ENCODE results near the gene SIGLEC1. TPM values are rescaled to one million over a fixed set of nuclear protein-coding genes. Genes with fewer than 3 reads are reported as not detected.

Gene SIGLEC1
- total RNA-seq, 4 donors from 2014 or later, result 0.60 to 3.5 (median 1.1) TPM

DNA sequence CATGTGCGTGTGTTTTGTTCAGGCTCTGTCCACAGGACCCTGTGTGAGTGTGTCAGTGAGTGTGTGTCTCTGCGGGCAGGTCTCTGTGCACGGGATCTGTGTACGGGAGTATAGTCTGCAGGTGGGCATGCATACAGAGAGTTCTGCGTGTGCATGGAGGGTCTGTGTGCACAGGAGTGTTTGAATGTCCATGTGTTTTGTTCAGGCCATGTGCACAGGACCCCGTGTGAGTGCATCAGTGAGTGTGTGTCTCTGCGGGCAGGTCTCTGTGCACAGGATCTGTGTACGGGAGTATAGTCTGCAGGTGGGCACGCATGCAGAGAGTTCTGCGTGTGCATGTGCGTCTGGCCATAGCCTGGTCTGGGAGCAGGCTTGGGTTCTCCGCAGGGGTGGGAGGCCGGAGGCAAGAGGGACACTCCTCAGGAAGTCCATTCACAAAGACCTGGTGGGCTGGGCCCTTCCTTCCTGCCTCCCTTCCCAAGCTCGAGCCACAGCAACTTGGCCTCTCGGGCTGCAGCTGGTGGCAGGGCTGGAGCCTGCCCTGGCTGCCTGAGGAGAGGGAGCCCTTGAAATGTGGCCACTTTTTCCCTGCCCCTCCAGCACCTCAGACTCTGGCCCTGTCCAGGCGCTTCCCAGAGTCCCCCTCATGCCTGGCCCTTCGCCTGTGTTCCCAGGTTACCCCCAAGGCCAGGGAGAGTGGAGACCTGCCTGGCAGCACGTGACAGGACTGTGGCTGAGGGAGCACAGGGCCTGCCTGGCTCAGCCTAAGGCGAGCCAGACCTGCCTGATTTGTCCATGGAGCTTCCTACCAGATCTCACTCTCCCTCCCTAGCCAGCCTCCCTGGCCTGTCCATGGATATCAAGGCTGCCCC is 26.9 kb upstream of the SIGLEC1 start:
- no peaks in the 10 kb centered on the region for H3K9me3 ChIP-seq

DNA sequence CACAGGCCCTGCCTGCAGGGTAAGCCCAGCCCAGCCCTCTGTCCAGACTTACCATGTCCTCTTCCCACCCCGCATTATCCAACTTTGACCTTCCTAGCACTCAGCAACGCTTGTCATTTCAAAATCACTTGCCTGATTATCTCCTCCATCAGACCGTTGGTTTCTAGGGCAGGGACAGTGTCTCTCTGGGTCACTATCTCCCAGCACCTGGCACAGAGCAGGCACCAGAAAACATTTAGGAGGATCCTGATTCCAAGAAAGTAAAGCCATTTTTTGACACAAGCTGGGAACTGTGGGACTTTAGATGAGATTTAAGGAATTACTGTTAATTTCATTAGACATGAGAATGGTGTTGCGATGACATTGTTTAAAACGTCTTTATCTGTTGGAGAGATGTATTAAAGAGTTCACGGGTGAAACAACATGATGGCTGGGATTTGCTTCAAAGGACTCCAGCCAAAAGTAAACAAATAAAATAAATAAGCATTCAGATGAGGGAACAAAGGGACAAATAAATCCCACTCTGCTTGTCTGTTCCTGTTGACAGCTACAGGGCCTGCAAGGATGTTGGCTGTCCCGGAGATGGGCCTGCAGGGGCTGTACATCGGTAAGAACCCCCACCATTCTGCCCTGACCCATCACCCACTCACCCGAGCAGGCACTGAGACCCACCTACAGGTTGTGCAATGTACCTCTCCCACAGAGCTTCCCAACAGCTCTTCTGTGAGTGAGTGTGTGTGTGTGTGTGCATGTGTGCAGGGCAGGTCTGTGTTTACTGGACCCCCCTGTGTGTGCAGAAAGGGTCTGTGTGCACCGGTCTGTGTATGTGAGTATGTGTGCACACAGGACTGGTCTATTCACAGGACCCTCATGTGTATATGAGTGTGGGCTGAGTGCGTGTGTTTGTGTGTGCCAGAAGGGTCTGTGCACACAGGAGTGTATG is 26.0 kb upstream of the SIGLEC1 start:
- H3K27me3 ChIP-seq, result no peaks in the 10 kb centered on the region
- no peak overlapping the region for H3K4me3 ChIP-seq
- no peaks in the 10 kb centered on the region for H3K36me3 ChIP-seq
- no peaks in the 10 kb centered on the region for H3K9me3 ChIP-seq
- H3K27ac ChIP-seq, result no peak overlapping the region
- no peak for DNase-seq (ENCODE audit: low spot score in 2 of 2)
- 66% methylated on average over 9 of the region's 11 CpGs for WGBS
- H3K4me1 ChIP-seq, result peaks cover 8% of the 10 kb centered on the region
- no peak for TF ChIP-seq EP300 (IDR thresholded peaks at IDR 0.05)

More for the DNA sequence above, 26.9 kb upstream of the SIGLEC1 start:
- Histone ChIP-seq H3K4me3 (no peak overlapping the region), H3K36me3 (no peaks in the 10 kb centered on the region), H3K27ac (peak overlapping the region; percentile 28), H3K4me1 (peaks cover 1% of the 10 kb centered on the region), H3K27me3 (no peaks in the 10 kb centered on the region)
- WGBS, result 72% methylated on average over 15 of the region's 19 CpGs
- TF ChIP-seq POLR2AphosphoS5 (IDR thresholded peaks at IDR 0.05) (no peak), POLR2A (IDR thresholded peaks at IDR 0.05) (no peak), EP300 (IDR thresholded peaks at IDR 0.05) (no peak)
- TF ChIP-seq, protein P1, sequence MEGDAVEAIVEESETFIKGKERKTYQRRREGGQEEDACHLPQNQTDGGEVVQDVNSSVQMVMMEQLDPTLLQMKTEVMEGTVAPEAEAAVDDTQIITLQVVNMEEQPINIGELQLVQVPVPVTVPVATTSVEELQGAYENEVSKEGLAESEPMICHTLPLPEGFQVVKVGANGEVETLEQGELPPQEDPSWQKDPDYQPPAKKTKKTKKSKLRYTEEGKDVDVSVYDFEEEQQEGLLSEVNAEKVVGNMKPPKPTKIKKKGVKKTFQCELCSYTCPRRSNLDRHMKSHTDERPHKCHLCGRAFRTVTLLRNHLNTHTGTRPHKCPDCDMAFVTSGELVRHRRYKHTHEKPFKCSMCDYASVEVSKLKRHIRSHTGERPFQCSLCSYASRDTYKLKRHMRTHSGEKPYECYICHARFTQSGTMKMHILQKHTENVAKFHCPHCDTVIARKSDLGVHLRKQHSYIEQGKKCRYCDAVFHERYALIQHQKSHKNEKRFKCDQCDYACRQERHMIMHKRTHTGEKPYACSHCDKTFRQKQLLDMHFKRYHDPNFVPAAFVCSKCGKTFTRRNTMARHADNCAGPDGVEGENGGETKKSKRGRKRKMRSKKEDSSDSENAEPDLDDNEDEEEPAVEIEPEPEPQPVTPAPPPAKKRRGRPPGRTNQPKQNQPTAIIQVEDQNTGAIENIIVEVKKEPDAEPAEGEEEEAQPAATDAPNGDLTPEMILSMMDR (IDR thresholded peaks at IDR 0.05), result no peak
- no peak for DNase-seq (ENCODE audit: low spot score in 2 of 2)

DNA sequence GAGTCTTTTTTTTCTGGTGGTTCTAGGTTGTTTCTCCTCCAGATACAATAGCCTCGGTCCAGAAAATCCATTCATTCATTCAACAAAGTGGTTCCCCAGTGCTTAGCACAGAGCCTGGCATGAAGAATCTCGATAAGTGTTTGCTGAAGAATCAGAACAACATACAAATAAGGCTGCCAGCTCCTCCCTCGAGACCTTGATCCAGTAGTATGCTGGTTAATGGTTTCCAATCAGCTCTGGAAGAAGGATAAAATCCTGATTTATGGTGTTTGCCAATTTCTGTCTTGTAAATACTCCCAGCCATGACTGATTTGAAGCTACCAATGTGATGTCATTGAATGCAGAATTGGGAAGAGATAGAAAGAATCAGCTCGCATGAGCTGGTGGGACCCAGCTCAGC is 23.4 kb upstream of the SIGLEC1 start:
- WGBS, result 68% methylated on average over 4 of the region's 4 CpGs
- H3K27me3 ChIP-seq, result no peaks in the 10 kb centered on the region
- H3K9me3 ChIP-seq, result no peaks in the 10 kb centered on the region
- TF ChIP-seq, protein P1 (IDR thresholded peaks at IDR 0.05), result no peak
- no peak for TF ChIP-seq POLR2A (IDR thresholded peaks at IDR 0.05)
- TF ChIP-seq EP300 (IDR thresholded peaks at IDR 0.05), result no peak
- TF ChIP-seq POLR2AphosphoS5 (IDR thresholded peaks at IDR 0.05), result no peak
- peaks cover 11% of the 10 kb centered on the region for H3K4me1 ChIP-seq
- no peaks in the 10 kb centered on the region for H3K36me3 ChIP-seq
- H3K27ac ChIP-seq, result no peak overlapping the region
- no peak overlapping the region for H3K4me3 ChIP-seq
- no peak for DNase-seq (ENCODE audit: low spot score in 2 of 2)

DNA sequence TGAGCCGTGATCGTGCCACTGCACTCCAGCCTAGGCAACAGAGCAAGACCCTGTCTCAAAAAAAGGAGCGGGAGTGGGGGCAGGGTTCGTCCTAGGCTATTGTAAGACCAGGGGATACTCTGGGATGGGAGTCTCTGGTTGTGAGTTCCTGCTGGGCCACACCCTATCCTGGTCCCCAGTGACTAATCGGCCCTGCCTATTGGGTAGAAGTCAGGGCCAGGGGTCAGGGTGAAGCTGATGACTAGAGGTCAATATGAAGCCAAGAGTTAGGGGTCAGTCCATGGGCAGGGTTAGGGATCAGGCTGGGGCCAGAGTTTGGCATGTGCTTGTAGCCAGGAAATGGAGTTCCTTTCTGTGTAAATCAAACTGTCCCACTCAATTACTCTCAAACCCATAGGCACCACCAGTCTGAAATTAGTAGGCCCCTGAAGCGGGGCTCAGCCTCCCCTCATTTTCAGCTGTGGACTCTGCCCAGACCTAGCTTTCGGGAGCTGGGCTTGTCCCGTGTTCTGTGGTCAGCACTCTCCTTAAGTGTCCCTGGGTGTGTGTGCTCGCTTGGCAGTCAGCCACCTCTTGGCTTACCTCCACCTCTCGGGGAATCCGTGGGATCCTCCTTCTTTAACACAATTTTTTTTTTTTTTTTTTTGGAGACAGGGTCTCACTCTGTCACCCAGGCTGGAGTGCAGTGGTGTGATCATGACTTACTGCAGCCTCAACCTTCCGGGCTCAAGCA is 21.9 kb upstream of the SIGLEC1 start:
- no peaks in the 10 kb centered on the region for H3K36me3 ChIP-seq
- no peaks in the 10 kb centered on the region for H3K9me3 ChIP-seq
- no peaks in the 10 kb centered on the region for H3K27me3 ChIP-seq
- DNase-seq (ENCODE audit: low spot score in 2 of 2), result no peak
- H3K27ac ChIP-seq, result peak overlapping the region; percentile 21
- 54% methylated on average over 12 of the region's 12 CpGs for WGBS
- TF ChIP-seq EP300 (IDR thresholded peaks at IDR 0.05), result no peak
- no peak for TF ChIP-seq POLR2A (IDR thresholded peaks at IDR 0.05)
- TF ChIP-seq, protein P1 (IDR thresholded peaks at IDR 0.05), result no peak
- no peak for TF ChIP-seq POLR2AphosphoS5 (IDR thresholded peaks at IDR 0.05)
- peaks cover 11% of the 10 kb centered on the region for H3K4me1 ChIP-seq
- peak overlapping the region; percentile 50 for H3K4me3 ChIP-seq
